GM18951 (cell line): ENCODE results near the gene B4GAT1.
A peak's percentile ranks its signal among the peaks of the same experiment; 100 is the strongest.
"Not testable (repeated sequence)": the region's sequence is repeated elsewhere in the genome, so short reads cannot be mapped to it uniquely, and the experiment has no call there.

Experiments used
- POLR2A ChIP-seq: IDR thresholded peaks from 4 replicates; pipeline ENCODE4 v1.6.1; 2011; ENCODE audit warnings: mild to moderate bottlenecking; ENCODE audit not compliant: insufficient read length, insufficient read depth; ENCODE audit errors: extremely low read depth
- in situ Hi-C: fragments of 300-500 bp; cut with MboI; formaldehyde crosslinking; loops from one replicate; pipeline ENCODE4 v1.12.0; 2022; ENCODE audit warnings: low sequenced_read_pairs, mixed read lengths, inconsistent platforms; ENCODE audit not compliant: unreplicated experiment

Gene B4GAT1

DNA sequence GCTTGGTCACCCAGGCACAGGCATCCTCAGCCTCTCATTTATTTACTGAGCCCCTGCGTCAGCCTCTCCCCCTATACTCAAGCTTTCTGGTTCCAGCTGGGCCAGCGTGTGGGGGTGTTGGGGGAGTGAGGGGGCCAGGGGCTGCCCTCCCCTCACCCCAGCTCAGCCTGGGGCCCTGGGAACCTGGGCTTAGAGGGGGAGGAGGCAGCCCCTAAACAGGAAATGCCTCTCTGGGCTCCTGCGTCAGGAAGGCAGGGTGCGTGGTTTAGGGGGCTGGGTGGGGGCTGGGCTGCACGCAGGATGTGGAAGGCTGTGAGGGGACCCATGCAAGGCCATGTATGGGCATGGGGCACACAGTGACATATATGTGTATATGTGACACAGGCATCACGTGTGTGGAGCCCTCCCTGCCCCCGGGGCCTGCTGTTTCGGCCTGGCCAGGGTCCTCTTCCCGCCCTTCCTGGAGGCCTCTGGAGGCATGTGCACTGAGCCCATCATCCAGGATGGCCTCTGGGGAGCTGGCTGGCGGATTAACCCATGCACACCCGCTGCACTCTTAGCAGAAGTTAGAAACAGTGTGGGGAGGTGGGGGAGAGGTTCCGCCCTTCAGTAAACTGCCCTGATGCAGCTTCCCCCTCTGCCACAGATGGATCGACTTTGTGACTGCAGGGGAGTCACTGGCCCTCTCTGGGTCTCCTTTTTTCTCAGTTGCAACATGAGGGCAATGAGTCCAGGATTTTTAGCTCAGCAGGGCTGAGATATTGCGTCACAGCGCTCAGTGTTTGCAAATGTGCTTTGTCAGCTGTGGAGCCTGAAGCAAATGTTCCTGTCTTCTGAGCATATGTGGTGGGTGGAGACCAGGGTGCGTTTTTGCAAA, 29.5 kb downstream of the B4GAT1 start:
- in situ Hi-C loops: no loop called here
- no peak for TF ChIP-seq POLR2A

GRCh38 chr11:66317322-66317722, 30.1 kb downstream of the B4GAT1 start:
- in situ Hi-C loops: no loop called here
- no peak for TF ChIP-seq POLR2A

DNA sequence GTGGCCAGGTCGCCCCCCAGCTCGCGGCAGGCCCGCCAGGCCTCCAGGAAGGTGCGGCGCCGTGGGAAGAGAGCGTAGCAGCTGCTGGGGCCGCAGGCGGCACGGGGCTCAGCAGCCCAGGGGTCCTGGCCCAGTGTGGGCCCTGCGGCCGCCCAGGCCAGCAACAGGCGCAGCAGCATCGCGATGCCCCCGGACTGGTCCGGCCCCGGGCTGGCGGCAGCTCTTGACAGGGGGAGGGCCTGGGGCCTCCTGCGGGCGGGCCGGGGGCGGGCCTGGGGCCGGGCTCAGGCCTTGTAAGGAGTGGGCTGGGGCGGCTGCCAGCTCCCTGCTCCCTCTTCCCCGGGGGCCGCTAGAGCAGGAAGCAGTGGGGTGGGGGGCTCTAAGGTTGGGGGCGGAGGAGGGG, 30.6 kb downstream of the B4GAT1 start, which contains the start of gene CD248:
Gene CD248 (minus strand): TSS at position 196 of the 403 bp plus-strand sequence. CDS start 17 bp downstream, at position 179.
- TF ChIP-seq POLR2A: no peak
- in situ Hi-C loops: no loop called here

DNA sequence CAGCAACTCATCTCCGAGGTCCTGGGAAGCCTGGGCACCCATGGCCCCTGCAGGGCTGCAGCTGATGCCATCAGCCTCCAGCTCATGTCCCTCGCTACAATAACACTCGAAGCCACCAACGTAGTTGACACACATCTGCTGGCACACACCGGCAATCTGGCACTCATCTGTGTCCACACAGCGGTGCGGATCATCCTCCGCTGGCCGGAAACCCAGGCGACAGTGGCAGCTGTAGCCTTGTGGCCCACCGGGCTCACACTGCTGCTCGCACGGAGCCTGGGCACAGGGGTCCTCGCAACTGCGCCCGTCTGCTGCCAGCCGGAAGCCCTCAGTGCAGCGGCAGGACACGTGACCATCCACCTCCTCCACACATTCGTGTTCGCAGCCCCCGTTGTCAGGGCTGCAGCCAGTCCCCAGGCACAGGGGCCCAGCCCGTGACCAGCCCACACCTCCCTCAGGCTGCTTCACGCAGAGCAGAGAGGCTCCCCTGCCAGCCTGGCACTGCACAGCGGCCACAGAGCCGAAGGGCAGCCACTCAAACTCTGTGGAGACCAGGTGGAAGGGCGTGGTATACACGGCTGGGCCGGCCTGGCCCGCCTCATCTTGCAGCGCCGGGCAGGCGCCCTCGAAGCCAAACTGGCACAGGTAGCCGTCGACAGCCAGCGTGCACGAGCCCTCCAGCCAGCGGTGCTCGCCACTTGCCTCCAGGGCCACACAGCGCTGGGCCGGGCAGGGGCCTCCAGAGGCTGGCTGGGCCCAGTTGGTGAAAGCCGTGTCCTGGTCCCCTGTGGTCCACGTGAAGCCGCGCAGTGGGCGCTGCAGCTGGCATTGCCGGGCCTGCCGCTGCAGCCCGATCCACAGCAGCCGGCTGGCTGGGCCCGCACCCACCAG, 31.3 kb downstream of the B4GAT1 start:
- in situ Hi-C loops: no loop called here
- TF ChIP-seq POLR2A: no peak

GRCh38 chr11:66315498-66315885, 31.9 kb downstream of the B4GAT1 start:
- TF ChIP-seq POLR2A: no peak
- in situ Hi-C loops: no loop called here

GRCh38 chr11:66314561-66315497, 32.6 kb downstream of the B4GAT1 start:
- in situ Hi-C loops: no loop called here
- TF ChIP-seq POLR2A: no peak

- in situ Hi-C loops: no loop called here
- no peak for TF ChIP-seq POLR2A
Observed at GRCh38 chr11:66314186-66314501, 33.3 kb downstream of the B4GAT1 start.

DNA sequence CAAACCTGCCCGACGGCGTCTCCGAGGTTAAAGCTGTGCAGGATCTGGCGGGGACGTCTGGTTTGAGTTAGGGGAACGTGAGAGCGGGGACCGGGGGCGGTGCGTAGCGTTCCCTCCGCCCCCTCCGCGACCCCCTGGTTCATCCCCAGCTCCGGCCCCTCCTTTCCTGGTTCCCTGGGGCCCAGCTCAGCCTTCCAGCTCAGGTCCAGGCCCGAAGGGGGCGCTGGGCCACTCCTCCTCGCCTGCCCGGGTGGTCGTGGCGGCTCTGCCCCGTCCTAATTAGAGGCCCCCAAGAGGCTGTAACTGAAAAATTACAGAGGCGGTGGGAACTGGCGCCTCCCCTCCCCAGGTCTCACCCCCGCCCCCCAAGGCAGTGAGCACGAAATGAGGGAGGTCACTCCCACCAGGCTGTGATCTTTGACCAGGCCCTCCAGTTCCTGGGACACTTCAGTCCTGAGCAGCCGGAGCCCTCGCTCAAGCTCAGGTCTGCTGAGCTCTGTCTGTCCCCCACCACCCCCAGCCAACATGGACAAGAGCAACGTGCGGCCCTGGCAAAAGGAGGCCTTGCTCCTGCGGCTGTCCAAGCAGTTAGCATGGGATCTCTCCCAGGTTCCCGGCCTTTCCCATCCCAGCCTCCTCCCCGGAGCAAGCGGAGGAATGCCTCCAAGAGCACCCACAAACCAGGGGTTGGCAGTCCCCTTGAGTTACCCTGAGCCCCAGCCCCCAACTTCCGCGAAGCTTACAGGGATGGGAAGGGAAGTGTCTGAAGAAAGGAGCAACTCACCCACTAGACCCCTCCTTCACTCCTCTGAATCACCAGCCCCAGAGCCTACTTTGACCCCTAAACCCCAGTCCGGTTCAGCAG, 33.9 kb downstream of the B4GAT1 start:
- no peak for TF ChIP-seq POLR2A
- in situ Hi-C loops: no loop called here

GRCh38 chr11:66312549-66313320, 34.7 kb downstream of the B4GAT1 start:
- in situ Hi-C loops: no loop called here
- peak; percentile 40 for TF ChIP-seq POLR2A

DNA sequence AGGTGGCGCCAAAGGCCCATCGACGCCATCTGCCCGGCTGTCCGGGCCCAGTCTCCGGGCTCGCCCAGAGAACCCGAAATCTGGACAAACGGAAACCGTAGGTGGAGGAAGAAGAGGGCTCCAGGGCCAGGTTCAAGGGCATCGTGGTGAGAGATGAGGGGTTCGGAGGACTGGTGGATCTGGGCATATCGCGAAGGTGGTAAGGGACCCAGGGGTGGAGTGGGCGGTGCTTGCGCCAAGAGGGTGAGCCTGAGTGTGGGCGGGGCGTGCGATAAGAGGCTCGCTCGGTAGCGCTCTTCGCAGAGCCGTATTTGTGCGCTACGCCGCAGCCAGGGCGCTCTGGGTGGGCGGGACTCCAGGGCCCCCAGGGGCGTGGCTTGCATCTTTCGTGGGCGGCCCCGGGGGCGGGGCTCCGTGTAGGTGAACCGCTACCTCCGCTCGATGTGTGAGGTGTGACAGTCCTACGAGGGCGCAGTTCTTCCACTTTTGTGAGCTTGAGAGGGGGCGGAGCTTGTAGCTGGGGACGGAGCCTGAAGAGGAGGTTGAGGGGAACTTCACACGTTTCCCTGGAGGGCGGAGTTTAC, 35.4 kb downstream of the B4GAT1 start:
- in situ Hi-C loops: no loop called here
- TF ChIP-seq POLR2A: peak; percentile 38

DNA sequence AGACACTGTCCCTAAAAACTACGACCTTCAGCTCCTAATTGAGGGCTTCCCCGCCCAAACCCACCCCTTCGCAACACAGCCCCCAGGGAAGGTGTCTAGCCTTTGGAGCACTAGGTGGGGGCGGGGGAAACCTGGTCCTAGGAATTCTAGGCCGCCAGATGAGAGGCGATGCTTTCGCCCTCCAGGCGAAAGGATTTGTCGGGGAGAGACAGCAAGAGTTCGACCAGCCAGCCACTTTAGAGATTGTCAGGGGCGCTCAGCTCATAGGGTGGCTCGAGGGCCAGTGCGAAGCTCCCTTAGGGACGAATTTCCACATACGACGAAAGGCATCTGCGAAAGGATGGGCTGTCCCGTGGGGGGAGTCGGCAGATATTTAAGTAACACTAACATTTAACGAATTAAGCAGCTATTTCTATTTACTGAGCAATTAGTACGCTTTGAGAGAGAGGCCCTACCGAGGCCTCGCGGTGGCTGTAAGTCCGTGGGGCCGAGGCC, 35.9 kb downstream of the B4GAT1 start:
- TF ChIP-seq POLR2A: no peak
- in situ Hi-C loops: no loop called here

GRCh38 chr11:66310803-66311440, 36.5 kb downstream of the B4GAT1 start:
- in situ Hi-C loops: not testable (repeated sequence)
